Measurements from ENCODE around the gene HAUS7.

DNA sequence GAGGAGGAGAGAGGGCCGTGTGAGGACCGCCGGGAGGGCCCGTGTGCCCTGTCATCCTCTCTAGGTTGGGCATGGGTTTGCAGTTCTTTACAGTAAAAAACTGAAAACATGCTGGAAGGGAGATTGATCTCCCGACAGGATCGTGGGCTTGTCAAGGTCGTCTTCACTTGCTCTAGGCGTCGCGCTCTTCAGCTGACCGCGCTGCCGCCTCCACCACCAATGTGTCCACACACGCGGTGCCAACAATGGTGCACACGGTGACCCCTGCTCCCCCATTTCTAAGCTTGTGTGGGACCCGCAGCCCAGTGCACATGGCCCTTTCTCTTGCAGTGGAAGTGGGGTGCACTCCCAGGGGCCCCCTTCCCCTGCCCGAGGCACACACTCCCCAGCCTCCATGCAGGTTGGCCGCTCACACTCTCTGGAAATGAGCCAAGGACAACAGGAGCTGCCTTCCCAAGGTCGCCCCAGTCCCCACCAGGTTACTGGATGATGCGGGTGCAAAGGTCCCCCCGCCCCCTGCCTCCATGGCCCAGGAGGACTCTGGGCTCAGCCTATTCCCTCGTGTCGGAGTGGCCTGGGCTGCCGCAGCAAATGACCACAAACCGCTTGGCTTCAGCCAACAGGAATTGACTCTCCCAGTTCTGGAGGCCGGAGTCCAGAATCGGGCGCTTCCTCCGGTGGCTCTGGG is 60.8 kb downstream of the HAUS7 start:
- TF ChIP-seq EZH2 (IDR thresholded peaks at IDR 0.05; ENCODE audit: insufficient read depth, poor library complexity, severe bottlenecking), result no peak
- no peak for TF ChIP-seq EZH2phosphoT487 (IDR thresholded peaks at IDR 0.05; ENCODE audit: insufficient read depth, low read depth)
